GM18520 (cell line): ENCODE measurements around the gene ZC3H11A.

ENCODE experiments used
- ATAC-seq: cut with Tn5 transposase; IDR thresholded peaks from one replicate; pipeline ENCODE4 v1.9.1; 2021; ENCODE audit not compliant: unreplicated experiment

ZC3H11A gene

DNA sequence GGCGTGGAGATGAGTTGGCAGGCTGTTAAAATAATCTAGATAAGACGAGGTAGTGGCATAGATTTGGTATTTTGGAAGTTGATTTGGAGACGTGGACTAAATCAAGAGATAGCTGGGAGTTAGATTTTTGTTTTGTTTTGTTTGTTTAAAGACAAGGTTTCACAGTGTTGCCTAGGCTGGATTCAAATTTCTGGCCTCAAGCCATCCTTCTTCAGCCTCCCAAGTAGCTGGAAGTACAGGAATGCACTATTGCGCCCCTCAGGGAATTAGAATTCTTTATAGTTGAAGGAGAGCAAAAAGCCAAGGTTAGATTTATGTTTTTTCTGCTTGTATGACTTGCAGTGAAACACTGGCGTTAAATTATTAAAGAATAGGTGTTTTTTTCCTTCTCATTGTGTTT, 43.7 kb downstream of the ZC3H11A start:
- ATAC-seq: no peak

DNA sequence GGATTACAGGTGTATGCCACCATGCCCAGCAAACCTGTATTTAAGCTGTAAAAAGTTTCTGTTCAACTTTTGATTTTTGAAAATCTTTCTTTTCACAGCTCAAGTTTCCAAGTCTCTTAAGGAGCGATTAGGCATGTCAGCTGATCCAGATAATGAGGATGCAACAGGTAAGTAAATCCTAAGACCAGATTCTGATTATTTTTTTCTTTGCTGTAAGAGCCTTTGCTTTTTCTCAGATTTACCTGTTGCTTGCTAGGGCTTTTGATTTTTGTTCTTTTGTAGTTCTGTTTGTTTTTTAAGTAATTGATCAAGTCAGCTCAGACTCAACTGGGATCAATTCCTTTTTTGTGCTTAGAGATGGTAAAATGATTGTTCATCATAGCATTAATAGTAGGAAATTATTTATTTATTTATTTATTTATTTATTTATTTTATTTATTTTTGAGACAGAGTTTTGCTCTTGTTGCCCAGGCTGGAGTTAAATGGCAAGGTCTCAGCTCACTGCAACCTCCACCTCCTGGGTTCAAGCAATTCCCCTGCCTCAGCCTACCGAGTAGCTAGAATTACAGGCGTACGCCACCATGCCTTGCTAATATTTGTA, 44.9 kb downstream of the ZC3H11A start:
- ATAC-seq: no peak

DNA sequence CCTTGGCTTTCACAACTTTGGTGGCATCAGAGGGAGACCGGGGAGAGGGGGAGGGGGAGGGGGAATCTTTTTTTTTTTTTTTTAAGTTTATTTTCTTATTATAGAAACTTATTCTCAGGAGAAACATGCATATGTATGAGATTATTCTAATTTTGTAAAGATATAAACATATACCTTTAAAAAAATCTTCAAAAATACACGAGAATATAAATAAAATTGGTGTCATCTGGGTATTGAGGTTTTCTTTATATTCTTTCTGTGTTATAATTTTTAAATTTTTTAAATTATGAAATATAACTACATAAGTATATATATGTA, 47.1 kb downstream of the ZC3H11A start:
- ATAC-seq: no peak

DNA sequence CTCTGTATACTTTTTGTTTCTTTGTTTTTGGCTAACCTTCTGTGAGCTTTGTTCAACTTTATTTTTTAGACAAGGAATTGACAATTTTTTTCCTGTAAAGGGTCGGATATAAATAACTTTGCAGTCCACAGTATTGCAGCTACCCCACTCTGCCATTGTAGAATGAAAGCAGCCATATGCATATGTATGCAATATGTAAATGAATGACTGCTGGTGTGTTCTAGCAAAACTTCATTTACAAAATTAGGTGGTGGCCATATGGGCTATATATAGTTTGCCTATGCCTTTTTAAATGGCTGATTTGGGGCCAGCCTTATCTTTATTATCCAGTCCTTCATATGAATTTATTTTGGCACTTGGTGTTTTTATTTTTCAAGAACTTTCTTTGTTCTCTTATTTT, 48.0 kb downstream of the ZC3H11A start:
- no peak for ATAC-seq
